K562 (cell line): ENCODE results near the gene BCL2L12. TPM values are rescaled to one million over a fixed set of nuclear protein-coding genes. Genes with fewer than 3 reads are reported as not detected.
A peak's percentile ranks its signal among the peaks of the same experiment; 100 is the strongest.

Experiments used
- ATF3 ChIP-seq, 2 experiments: fragments of 450-650 bp in 1 of 2; sonication (generic) in 1 of 2; formaldehyde crosslinking in 1 of 2; IDR thresholded peaks in 1 of 2; conservative IDR thresholded peaks in 1 of 2; 2 replicates each; pipeline versions ENCODE4 v1.6.1 to v1.8.1; 2016 to 2023; ENCODE audit warnings: mild to moderate bottlenecking in 2 of 2, moderate library complexity in 2 of 2, inconsistent platforms in 1 of 2, missing genetic modification reagents in 1 of 2
- BRF1 ChIP-seq: IDR thresholded peaks from 3 replicates; pipeline ENCODE4 v1.6.1; 2011; ENCODE audit warnings: borderline replicate concordance, mild to moderate bottlenecking; ENCODE audit not compliant: insufficient read length; ENCODE audit errors: extremely low read depth
- DDX20 ChIP-seq: fragments of 450-650 bp; IDR thresholded peaks from 2 replicates; pipeline ENCODE4 v1.6.1; 2016; ENCODE audit warnings: missing genetic modification characterization, low read depth, mild to moderate bottlenecking, missing compliant biosample characterization, moderate library complexity
- GTF2B ChIP-seq: IDR thresholded peaks from 2 replicates; pipeline ENCODE4 v1.6.1; 2011; ENCODE audit not compliant: insufficient read length; ENCODE audit errors: extremely low read depth
- MBD2 ChIP-seq: sonication (generic); IDR thresholded peaks from 2 replicates; pipeline ENCODE4 v1.6.1; 2016; ENCODE audit warnings: low read depth, borderline replicate concordance
- NCOR1 ChIP-seq: fragments of 450-650 bp; IDR thresholded peaks from 2 replicates; pipeline ENCODE4 v1.6.1; 2016; ENCODE audit warnings: mild to moderate bottlenecking, moderate library complexity
- PREB ChIP-seq: sonication (generic); formaldehyde crosslinking; IDR thresholded peaks from 2 replicates; pipeline ENCODE4 v1.8.1; 2023; ENCODE audit warnings: mild to moderate bottlenecking, missing genetic modification reagents
- RUNX1 ChIP-seq: sonication (generic); IDR thresholded peaks from 2 replicates; pipeline ENCODE4 v1.6.1; 2016; ENCODE audit warnings: antibody characterized with exemption, low read depth
- SAFB2 ChIP-seq: fragments of 200-400 bp; formaldehyde crosslinking; IDR thresholded peaks from 2 replicates; pipeline ENCODE4 v1.6.1; 2018; ENCODE audit warnings: borderline replicate concordance, low read length, low read depth, moderate library complexity; ENCODE audit not compliant: severe bottlenecking
- XRCC4 ChIP-seq: IDR thresholded peaks from one replicate; pipeline ENCODE4 v1.6.1; 2011; ENCODE audit not compliant: insufficient read depth, insufficient read length; ENCODE audit errors: extremely low read depth
- ZBTB49 ChIP-seq: sonication (generic); formaldehyde crosslinking; IDR thresholded peaks from 2 replicates; pipeline ENCODE4 v1.8.0; 2022; ENCODE audit warnings: missing genetic modification reagents, mild to moderate bottlenecking, borderline replicate concordance
- ZMIZ1 ChIP-seq, 2 experiments: fragments of 150-350 bp in 1 of 2; IDR thresholded peaks; 2 replicates each; pipeline ENCODE4 v1.6.1; 2012 to 2016; ENCODE audit warnings: low read depth in 2 of 2, low read length in 2 of 2, mild to moderate bottlenecking in 1 of 2, moderate library complexity in 1 of 2
- ZNF217 ChIP-seq: sonication (generic); formaldehyde crosslinking; IDR thresholded peaks from 2 replicates; pipeline ENCODE4 v1.8.0; 2022; ENCODE audit warnings: mild to moderate bottlenecking, missing genetic modification reagents
- polyA plus RNA-seq, 8 experiments: library from polyadenylated mRNA; depleted of rRNA in 4 of 8; stranded (reverse) in 5 of 8; unstranded in 3 of 8; fragments of >200 nt; fragmentation: Nextera tagmentation in 2 of 8; fragmentation: Illumina TruSeq in 1 of 8; extraction: Ambion mirVana in 2 of 8; extraction: Trizol in 1 of 8; gene quantifications; 2 replicates each; pipeline versions ENCODE4 v1.2.1 to v1.2.3, GENCODE V29; 2011 to 2014; ENCODE audit warnings: inconsistent platforms in 1 of 8, missing spikeins in 1 of 8
- total RNA-seq, 7 experiments: library from RNA; depleted of rRNA in 6 of 7; stranded (reverse); fragments of >200 nt in 6 of 7; fragmentation: Illumina TruSeq in 2 of 7; extraction: Trizol in 2 of 7; gene quantifications; 2 replicates each; pipeline versions ENCODE4 v1.2.1 to v1.2.3, GENCODE V29; 2011 to 2021; ENCODE audit warnings: low replicate concordance in 1 of 7

The BCL2L12 gene
- total and polyA plus RNA-seq, 9 of the 15 experiments (the other 6 are each of a cell fraction or from before 2014, with no cell fraction given), result 7.4 to 263 (median 81.2) TPM

- no peak for TF ChIP-seq ZBTB49
- TF ChIP-seq NCOR1, result no peak; the same call in 1 of the 2 replicates
- no peak for TF ChIP-seq ZNF217 (CRISPR knock-in tag)
- TF ChIP-seq GTF2B, result no peak
- TF ChIP-seq RUNX1, result no peak
- TF ChIP-seq XRCC4, result no peak
- TF ChIP-seq DDX20 (tag), result no peak
- no peak for TF ChIP-seq PREB
- TF ChIP-seq ZMIZ1 (IDR thresholded peaks at IDR 0.05; ENCODE audit: low read depth in 2 of 2, low read length in 2 of 2), result no peak
- no peak for TF ChIP-seq ATF3 (IDR thresholded peaks at IDR 0.05)
- TF ChIP-seq ATF3 (CRISPR knock-in tag; conservative IDR thresholded peaks at IDR 0.05), result peak; percentile 61; the same call in 1 of the 2 replicates
- TF ChIP-seq MBD2, result no peak; the same call in 1 of the 2 replicates
- no peak for TF ChIP-seq BRF1
- no peak for TF ChIP-seq SAFB2
Measured at GRCh38 chr19:49665351-49666119, at the start of gene BCL2L12, which contains the start of gene IRF3 (continued).
